Fibroblast of villous mesenchyme (primary cell): ENCODE results near the gene SLC17A6. TPM values are rescaled to one million over a fixed set of nuclear protein-coding genes. Genes with fewer than 3 reads are reported as not detected.

Experiments
- DNase-seq: peaks from one replicate; pipeline ENCODE4 v3.0.0-alpha.2; 2010; ENCODE audit warnings: low read depth
- H3K4me3 ChIP-seq: 2 replicates; pipeline ENCODE4 v1.5.1; 2011; ENCODE audit warnings: low read depth, mild to moderate bottlenecking, low read length
- CTCF ChIP-seq: IDR thresholded peaks from 2 replicates; pipeline ENCODE4 v1.5.1; 2012; ENCODE audit warnings: low read depth, mild to moderate bottlenecking, low read length; ENCODE audit not compliant: insufficient read depth
- total RNA-seq: library from RNA; depleted of rRNA; stranded (reverse); fragments of >200 nt; gene quantifications from 2 replicates; pipeline ENCODE4 v1.2.3, GENCODE V29; 2012

The SLC17A6 gene
- total RNA-seq, 1 donor: not detected

GRCh38 chr11:22371160-22371559 is 33.0 kb downstream of the SLC17A6 start:
- TF ChIP-seq CTCF: no peak
- no peak overlapping the region for H3K4me3 ChIP-seq
- DNase-seq: no peak

- no peak for DNase-seq
- H3K4me3 ChIP-seq: no peak overlapping the region
- no peak for TF ChIP-seq CTCF
These were observed 48.9 kb downstream of the SLC17A6 start for GRCh38 chr11:22387126-22387525.

DNA sequence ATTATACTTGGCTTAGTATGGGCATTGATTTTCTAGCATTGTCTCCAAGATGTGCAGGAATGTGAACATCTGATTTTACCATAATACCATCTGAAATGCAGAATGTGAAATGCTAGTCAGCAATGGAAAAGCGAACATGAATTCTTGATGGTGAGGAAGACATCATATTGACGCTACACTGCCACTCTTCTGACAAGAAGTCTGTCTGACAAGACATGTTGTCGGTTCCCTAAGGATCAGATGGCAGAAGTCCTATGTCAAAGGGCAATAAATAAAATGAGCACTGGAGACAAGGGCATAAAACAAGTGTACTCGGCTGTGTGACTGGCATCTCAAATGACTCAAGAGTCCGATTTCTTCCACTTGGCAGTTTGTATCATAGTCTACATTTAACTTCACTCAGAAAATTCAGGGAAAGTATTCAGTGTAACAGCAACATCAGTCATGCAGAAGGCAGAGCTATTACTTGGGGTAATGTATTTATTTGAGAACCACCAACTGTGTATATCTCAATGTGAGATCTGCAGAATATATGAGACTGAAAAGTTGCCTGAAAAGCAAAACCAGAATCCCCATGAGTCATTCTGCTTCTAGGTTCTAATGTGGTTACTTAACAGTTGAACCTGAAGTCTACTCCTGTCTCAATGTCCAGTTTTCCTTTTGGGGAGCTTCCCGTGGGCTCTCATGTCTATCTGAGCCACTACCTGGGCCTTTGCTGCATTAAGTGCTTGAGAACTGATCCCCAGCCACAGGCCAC is 51.5 kb downstream of the SLC17A6 start:
- no peak for TF ChIP-seq CTCF

DNA sequence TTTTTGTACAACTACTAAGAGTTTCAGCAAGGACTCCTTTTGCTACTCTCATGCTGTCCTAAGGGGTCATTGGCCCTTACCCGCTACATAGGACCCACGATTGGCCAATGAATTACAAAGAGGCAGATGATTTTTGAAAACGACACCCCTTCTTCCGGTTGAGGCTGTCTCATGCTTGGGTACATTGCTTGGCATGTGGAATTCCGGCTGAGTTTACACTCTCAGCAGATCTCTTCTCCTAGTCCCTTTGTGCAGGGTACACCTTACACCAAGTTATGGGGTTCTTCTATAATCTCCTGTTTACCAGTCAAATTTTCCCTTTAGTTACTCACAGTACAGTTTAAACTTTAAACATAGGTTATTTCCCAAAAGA is 52.1 kb downstream of the SLC17A6 start:
- no peak for TF ChIP-seq CTCF
- H3K4me3 ChIP-seq: no peak overlapping the region
- no peak for DNase-seq

More for the DNA sequence above, 51.5 kb downstream of the SLC17A6 start:
- H3K4me3 ChIP-seq: no peak overlapping the region
- no peak for DNase-seq

DNA sequence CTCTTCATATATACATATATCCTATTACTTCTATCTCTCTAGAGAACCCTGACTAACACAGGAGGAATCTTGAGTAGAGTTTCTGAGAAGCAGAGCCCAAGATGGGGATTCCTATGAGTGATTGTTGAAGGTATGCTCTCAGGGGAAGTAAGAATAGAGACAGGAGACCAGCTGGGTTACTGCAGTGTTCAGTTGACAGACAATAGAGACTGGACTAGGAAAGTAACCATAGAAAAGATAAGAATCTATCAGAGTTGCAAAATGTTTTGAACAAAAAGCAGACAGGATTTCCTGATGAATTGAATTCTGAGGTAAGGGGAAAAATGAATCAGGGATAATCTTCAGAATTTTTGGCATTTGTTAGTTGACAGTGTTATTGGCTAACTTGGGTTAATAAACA is 54.4 kb downstream of the SLC17A6 start:
- TF ChIP-seq CTCF: no peak
- H3K4me3 ChIP-seq: no peak overlapping the region
- no peak for DNase-seq

DNA sequence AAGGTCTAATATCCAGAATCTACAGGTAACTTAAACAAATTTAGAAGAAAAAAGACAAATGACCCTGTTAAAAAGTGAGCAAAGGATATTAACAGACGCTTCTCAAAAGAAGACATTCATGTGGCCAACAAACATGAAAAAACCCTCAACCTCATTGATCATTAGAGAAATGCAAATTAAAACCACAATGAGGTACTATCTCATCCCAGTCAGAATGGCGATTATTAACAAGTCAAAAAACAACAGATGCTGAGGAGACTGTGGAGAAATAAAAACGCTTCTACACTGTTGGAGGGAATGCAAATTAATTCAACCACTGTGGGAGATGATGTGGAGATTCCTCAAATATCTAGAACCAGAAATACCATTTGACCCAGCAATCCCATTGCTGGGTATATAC is 67.2 kb downstream of the SLC17A6 start:
- no peak for TF ChIP-seq CTCF
- no peak overlapping the region for H3K4me3 ChIP-seq
- no peak for DNase-seq

DNA sequence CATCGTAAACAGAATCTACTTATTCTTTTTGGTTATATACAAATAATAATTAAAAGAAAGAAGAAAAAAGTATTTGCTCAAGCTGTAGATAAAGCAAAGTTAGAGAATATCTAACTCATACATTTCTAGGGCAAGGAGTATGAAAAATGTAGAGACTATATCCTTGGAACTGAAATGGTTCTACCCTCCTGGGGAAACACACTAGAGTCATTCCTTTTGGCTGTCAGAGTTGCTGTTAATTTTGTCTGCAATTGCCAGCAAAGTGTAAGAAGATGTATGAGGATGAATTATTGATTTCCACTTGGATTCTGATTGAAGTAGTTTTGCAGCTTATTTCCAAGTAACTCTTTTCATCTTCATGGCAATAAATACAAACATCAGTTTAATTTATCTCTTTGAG is 69.1 kb downstream of the SLC17A6 start:
- DNase-seq: no peak
- no peak overlapping the region for H3K4me3 ChIP-seq
- no peak for TF ChIP-seq CTCF
